Glomerular visceral epithelial cell (primary cell): Measurements from ENCODE around the gene NEK1.
"Not testable (repeated sequence)": the region's sequence is repeated elsewhere in the genome, so short reads cannot be mapped to it uniquely, and the experiment has no call there.

Experiments used
- DNase-seq: peaks from one replicate; pipeline ENCODE4 v3.0.0-alpha.2; 2016; ENCODE audit errors: extremely low spot score

NEK1 gene

DNA sequence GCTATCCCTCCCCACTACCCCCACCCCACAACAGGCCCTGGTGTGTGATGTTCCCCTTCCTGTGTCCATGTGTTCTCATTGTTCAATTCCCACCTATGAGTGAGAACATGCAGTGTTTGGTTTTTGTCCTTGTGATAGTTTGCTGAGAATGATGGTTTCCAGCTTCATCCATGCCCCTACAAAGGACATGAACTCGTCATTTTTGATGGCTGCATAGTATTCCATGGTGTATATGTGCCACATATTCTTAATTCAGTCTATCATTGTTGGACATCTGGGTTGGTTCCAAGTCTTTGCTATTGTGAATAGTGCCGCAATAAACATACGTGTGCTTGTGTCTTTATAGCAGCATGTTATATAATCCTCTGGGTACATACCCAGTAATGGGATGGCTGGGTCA is 118.1 kb downstream of the NEK1 start:
- DNase-seq = not testable (repeated sequence)

GRCh38 chr4:169493164-169493524 is 119.2 kb downstream of the NEK1 start:
- no peak for DNase-seq

GRCh38 chr4:169492436-169493163 is 119.8 kb downstream of the NEK1 start:
- DNase-seq = peak; percentile 50

GRCh38 chr4:169491211-169491610 is 121.2 kb downstream of the NEK1 start:
- DNase-seq = no peak

- no peak for DNase-seq
Measured at GRCh38 chr4:169489306-169489705, 123.1 kb downstream of the NEK1 start.

DNA sequence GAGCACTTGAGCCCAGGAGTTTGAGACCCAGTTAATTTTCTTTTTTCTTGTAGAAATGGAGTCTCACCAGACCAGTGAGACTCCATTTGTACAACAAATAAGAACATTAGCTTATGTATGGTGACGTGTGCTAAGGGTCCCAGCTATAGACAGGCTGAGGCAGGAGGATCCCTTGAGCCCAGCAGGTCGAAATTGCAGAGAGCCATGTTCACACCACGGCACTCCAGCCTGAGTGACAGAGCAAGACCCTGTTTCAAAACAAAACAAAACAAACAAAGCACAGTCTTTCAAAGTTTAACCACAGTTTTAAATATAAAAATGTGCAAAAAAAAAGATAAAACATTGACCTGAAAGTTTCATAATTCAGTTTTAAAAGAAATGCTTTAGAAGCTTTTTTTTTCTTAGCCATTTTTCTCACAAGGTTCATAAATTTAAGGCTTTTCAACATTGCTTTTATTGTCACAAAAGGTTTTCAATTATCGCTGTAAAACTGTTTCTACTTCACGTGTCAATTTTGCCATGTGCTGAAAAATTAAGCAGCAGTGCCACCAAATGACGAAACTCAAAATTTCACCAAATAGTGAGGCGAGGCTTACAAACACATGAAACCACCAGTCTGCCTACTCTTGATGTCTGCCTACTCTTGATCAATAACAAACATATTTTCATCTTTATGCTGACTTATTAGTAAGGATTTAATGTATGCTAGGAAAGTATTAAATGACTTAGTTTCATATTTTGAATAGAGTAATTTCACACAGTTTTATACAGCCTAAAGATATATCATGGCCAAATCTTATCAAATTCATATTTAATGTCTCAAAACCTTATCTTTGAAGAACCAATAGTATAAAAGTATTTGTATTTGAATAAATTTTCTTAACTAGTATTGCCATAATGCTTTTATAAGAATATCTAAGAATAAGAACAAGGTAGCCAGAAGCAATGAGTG is 126.3 kb downstream of the NEK1 start:
- peak; percentile 54 for DNase-seq

- no peak for DNase-seq
Measured at GRCh38 chr4:169485086-169485485, 127.3 kb downstream of the NEK1 start.

DNA sequence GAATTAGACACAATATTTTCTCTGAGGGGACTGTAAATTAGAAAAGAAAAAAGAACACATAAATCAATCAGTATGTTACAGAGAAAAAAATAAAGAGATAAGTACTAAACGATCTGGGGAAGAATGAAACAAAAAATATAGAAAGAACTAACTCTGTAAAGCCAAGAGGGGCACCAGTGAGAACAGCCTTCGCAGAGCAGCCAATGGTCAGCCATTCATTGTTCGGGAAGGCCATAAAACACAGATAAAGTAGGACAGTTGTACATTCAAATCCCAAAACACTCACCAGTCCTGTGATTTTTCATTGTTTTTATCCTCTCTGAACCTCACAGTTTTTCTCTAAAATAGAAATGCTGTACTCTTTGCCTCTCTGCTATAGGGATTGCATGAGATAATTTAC is 127.9 kb downstream of the NEK1 start:
- no peak for DNase-seq

GRCh38 chr4:169464080-169464479 is 148.3 kb downstream of the NEK1 start:
- DNase-seq = no peak

- no peak for DNase-seq
Measured at GRCh38 chr4:169460081-169460480, 152.3 kb downstream of the NEK1 start.

DNA sequence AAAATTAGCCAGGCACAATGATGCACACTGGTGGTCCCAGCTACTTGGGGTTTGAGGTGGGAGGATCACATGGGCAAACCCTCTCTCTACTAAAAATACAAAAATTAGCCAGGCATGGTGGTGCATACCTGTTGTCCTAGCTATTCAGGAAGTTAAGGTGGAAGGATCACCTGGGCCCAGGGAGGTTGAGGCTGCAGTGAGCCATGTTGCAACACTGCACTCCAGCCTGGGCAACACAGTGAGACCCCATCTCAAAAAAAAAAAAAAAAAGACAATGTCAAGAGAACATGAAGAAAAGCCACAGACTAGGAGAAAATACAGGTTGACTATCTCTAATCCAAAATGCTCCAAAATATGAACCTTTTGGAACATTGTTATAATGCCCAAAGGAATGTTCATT is 153.8 kb downstream of the NEK1 start:
- DNase-seq = no peak

GRCh38 chr4:169452644-169453043 is 159.7 kb downstream of the NEK1 start:
- DNase-seq = not testable (repeated sequence)

GRCh38 chr4:169448935-169449334 is 163.4 kb downstream of the NEK1 start:
- DNase-seq = not testable (repeated sequence)

- DNase-seq = no peak
Measured at GRCh38 chr4:169446824-169447223, 165.6 kb downstream of the NEK1 start.

DNA sequence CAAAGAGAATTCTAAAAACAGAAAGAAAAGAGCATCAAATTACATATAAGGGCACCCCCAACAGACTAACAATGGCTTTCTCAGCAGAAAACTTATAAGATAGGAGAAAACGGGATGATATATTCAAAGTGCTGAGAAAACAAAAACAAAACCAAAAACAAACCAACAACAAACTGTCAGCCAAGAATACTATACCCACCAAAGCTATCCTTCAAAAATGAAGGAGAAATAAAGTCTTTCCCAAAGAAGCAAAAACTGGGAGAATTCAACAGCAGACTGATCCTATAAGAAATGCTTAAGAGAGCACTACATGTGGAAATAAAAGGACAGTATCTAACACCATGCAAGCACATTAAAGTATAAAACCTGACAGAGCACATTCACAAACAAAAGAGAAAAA is 168.6 kb downstream of the NEK1 start:
- DNase-seq = no peak

- DNase-seq = peak; percentile 76
Measured at GRCh38 chr4:169440446-169440845, 171.9 kb downstream of the NEK1 start.

GRCh38 chr4:169439244-169439643 is 173.1 kb downstream of the NEK1 start:
- no peak for DNase-seq

DNA sequence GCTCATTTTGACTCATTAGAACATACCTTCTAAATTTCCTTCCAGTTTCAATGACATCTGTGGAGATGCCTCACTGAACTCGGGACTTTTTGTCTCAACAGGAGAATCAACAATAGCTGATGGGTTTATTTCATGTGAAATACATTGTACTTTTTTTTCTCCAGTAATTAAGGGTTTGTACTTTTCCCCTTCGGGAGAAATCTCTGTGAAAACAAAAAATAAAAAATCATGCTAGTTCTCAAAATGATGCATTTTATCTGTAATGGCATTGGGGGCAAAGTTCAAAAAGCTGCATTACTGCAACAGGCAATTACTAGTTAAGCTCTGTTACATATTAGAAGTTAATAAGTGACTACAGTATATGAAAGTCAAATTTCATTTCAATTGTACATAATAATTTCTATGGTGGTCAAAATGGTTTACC is 174.3 kb downstream of the NEK1 start:
- DNase-seq = no peak

DNA sequence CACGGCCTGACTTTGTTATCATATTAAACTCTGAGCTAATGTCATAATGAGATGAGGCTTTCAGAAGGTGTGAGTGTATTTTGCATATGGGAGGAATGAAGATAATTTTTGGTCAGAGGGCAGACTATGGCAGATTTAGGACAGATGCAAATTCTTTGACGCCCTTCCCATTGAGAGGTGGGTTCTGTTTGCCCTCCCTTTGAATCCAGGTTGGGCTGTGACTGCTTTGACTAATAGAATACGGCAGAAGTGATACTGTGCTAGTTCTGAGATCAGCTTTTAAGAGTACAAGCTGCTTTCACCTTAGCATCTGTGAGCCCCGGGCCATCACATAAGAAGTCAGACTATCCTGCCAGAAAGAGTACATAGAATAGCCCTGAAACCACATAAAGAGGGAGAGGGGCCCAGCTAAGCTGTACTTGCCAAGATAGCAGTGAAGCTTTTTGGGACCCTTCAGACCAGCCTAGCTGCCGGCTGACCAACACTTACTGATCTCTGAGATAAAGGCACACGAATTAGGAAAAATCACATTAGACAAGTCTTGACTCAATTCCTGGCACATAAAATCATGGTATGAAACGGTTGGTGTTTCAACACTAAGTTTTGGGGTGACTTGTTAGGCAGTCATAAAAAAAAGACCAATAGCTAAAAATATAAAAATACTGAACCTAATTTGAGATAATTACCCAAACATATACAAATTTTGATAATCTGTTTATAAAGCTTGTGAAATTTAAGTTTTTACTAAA is 174.9 kb downstream of the NEK1 start:
- no peak for DNase-seq

- no peak for DNase-seq
Measured at GRCh38 chr4:169436734-169437133, 175.6 kb downstream of the NEK1 start.

DNA sequence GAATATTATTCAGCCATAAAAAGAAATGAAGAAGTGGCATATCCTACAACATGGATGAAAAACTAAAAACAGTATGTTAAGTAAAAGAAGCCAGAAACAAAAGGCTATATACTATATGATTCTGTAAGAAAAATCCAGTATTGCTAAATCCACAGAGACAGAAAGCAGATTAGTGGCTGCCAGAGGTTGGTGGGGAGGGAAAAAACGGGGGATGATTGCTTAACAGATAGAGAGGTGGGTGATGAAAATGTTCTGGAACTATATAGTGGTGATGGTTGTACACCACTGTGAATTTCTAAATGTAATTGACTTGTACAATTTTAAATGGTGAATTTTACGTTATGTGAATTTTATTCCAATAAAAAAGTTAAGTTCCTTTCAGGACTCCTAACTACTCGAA is 184.0 kb downstream of the NEK1 start:
- no peak for DNase-seq

DNA sequence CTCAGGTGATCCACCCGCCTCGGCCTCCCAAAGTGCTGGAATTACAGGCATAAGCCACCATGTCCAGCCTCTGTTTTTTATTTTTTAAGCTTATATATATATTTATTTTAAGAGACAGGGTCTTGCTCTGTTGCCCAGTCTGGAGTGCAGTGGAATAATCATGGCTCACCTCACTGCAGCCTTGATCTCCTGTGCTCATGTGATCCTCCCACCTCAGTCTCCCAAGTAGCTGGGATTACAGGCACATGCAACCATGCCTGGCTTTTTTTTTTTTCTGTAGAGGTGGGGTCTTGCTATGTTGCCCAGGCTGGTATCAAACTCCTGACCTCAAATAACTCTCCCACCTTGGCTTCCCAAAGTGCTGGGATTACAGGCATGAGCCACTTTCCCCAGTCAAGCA is 184.7 kb downstream of the NEK1 start:
- DNase-seq = not testable (repeated sequence)
